HG02571 (cell line): ENCODE data around the gene NTF4.
"Not testable (repeated sequence)": the region's sequence is repeated elsewhere in the genome, so short reads cannot be mapped to it uniquely, and the experiment has no call there.

Experiments
- ATAC-seq: cut with Tn5 transposase; IDR thresholded peaks from one replicate; pipeline ENCODE4 v1.9.1; 2021; ENCODE audit warnings: mild to moderate bottlenecking, moderate library complexity; ENCODE audit not compliant: unreplicated experiment

The NTF4 gene

DNA sequence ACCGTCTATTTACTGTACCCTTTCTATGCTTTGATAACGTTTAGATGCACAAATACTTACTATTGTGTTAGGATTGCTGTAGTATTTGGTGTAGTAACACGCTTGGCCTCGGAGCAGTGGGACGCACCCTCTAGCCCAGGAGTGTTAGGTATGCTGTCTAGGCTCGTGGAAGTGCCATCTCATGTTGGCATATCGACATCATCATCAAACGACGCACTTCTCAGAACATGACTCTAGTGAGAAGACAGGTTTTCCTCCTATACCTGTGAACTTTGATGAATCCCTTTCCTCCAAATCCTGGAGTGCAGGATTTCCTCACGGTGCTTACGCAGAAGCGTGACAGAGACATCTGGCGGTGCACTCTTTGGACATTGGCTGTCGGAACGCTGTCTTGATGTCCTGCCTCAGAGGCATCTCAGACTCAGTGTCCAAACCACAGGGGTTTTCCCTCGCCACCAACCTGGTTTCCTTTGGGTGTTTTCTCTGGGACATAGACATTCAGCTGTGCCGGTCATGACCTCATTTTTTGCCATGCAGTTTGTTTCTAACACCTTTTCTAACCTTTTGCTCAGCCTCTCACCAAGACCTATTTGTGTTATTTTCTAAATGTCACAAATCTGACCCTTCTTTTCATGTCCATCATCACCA lies 26.9 kb upstream of the NTF4 start:
- no peak for ATAC-seq

DNA sequence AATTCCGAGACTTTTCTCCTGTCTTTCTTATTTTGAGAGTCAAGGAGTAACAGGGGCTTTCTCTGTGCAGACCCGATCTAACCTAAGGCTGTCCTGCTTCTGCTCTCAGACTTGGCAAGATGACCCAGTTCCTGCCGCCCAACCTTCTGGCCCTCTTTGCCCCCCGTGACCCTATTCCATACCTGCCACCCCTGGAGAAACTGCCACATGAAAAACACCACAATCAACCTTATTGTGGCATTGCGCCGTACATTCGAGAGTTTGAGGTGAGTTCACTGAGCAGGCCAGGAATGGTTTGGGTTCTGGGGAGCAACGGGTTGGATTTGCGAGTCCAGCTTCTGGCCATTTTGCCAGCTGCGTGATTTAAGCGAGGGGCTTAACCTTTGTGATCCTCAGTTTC lies 21.7 kb upstream of the NTF4 start:
- ATAC-seq, result no peak

DNA sequence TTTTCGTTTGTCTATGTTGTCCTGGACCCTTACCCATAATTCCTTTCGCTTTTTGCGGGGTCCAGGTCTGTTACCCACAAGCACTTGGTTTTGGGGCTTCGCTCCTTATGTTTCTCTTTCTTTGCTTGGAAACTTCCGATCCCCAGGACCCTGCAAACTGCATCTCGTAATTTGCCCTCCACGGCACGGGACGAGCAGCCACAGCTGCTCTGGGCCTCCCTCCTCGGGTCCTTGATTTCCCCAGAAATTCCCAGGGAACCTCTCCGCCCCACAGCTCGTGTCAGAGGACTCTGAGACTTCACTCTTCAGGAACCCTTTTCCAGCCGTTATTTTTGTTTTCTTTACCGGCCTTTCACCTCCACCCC lies 21.2 kb upstream of the NTF4 start:
- ATAC-seq, result no peak

DNA sequence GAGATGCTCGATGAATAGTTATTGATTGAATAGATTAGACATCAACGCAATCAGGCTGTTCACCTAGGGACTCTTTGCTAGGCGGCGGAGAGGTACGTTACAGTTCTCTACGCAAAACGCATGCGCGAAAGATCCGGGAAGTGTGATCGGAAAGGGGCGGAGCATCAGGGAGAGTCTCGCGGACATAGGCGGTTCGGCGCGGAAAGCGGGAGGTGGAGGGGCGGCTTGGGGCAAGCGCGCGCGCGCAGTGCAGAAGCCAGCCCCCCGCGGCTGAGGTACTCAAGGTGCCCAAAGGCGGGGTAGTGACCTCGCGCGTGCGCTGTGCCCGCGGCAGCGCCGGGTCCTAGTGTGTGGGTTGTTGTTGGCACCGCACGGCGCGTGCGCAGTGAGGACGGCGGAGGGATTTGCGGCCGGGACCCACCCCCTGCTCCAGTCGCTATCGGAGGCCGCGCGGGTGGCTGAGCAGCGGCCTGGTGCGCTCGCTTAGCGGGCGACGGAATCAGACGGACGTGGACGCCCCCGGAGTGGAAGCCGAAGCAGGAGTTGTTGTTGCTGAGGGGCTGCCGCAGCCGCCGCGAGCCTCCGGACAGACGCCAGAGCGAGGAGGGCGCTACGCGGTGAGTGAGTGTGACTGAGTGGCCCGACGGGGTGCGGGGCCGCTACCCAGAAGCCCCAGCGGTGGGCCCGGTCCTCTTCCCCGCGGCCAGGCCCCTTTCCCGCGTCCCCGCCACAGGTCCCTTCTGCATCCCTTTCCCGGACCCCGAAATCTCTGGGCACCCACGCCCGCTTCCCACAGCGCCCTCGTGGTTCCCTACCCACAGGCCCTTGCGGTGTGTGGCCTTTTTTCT lies 20.6 kb upstream of the NTF4 start, which contains the start of gene SNRNP70:
Gene SNRNP70, plus strand, starts transcription at position 432 of the 848 bp plus-strand sequence. CDS start 964 bp downstream, outside the sequence.
- ATAC-seq, result peak; percentile 86

DNA sequence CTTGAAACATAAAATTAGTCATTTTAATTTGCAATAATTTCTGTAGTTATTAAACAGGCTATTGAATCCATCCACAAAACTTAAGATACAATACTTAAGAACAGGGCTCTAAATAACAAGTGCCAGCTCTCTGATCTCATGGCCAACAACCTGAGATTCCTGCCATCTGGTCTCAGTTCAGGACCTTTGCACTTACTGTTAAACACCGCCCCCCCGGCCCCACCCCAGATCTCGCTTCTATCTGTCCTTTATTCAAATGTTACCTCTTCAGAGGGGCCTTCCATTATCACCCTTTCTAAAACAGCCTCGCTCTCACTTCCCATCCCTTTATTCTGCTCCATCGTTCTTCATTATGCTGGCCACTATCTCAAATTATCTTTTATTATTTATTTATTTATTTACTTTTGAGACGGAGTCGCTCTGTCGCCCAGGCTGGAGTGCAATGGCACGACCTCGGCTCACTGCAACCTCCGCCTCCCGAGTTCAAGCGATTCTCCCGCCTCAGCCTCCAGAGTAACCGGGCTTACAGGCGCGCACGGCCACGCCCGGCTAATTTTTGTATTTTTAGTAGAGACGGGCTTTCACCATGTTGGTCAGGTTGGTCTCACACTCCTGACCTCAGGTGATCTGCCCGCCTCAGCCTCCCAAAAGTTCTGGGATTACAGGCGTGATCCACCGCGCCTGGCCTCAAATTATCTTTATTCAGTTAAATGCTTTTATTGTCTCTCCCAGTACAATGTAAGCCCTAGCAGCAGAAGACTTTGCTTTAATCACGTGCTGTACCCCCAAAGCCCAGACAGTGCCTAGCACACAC lies 19.8 kb upstream of the NTF4 start:
- no peak for ATAC-seq

DNA sequence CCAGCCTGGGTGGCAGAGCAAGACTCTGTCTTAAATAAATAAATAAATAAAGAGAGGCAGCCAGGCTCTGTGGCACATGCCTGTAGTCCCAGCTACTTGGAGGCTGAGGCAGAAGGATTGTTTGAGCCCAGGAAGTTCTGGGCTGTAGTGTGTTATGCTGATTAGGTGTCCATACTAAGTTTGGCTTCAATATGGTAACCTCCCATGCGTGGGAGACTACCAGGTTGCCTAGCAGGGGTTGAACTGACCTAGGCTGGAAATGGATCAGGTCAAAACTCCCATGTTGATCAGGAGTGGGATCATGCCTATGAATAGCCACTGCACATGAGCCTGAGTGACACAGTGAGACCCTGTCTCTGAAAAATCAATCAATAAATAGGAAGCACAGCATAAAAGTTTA lies 16.7 kb upstream of the NTF4 start:
- no peak for ATAC-seq

DNA sequence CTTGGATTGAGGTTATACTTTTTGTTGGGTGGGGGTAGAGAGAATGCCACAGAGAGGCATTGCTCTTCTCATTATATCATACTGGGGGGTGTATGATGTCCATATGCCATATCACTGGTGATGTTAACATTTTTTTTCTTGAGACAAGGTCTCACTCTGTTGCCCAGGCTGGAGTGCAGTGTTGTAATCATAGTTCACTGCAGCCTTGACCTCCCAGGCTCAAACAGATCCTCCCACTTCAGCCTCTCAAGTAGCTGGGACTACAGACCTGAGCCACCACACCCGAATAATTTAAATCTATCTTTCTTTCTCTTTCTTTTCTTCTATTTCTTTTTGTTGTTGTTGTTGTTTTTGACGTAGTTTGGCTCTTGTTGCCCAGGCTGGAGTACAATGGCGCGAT lies 15.8 kb upstream of the NTF4 start:
- ATAC-seq, result no peak

DNA sequence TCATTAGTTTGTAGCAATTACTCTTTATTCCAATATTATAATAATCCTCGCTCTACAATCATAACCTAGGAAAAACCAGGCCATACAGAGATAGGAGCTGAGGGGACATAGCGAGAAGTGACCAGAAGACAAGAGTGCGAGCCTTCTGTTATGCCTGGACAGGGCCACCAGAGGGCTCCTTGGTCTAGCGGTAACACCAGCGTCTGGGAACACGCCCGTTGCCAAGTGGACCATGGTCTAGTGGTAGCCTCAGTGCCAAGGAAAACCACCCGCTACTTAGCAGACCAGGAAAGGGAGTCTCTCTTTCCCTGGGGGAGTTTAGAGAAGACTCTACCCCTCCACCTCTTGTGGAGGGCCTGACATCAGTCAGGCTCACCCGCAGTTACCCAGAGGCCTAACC lies 10.3 kb upstream of the NTF4 start:
- ATAC-seq, result not testable (repeated sequence)

DNA sequence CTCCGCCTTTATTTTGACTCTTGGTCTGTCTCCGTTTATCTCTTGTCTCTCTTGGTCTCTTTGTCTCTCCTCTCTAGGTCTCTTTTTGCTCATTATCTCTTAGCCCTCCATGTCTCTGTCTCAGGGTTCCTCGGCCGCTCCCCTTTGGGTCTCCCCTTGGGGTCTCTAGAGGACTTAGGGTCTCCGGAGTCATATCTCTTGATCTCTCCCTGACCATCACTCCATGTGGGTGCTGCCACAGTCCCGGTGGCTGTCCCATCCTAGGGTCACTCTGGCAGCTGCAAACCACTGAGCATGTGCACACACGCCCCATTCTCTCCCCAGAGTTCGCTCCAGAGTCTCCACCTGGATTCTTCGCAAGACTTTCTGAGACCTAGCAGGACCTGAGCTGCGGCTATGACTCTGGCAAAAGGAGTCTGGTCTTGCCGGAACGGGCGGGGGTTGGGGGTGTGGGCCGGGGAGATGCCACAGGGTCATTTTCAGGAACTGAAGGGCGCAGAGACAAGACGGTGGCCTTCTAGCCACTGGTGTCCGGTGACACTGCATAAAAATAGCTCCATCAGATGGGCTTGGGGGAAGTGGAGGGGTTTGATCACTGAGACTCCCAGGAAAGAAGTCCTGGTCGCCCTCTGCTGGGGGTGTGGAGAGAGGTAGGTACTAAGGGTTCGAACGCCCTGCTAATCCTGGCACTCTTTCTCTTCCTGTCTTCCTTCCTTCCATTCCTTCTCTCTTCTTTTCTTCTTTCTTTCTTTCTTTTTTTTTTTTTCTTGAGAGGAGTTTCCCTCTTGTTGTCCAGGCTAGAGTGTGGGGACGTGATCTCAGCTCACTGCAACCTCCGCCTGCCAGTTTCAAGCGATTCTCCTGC lies 9.1 kb upstream of the NTF4 start:
- no peak for ATAC-seq

DNA sequence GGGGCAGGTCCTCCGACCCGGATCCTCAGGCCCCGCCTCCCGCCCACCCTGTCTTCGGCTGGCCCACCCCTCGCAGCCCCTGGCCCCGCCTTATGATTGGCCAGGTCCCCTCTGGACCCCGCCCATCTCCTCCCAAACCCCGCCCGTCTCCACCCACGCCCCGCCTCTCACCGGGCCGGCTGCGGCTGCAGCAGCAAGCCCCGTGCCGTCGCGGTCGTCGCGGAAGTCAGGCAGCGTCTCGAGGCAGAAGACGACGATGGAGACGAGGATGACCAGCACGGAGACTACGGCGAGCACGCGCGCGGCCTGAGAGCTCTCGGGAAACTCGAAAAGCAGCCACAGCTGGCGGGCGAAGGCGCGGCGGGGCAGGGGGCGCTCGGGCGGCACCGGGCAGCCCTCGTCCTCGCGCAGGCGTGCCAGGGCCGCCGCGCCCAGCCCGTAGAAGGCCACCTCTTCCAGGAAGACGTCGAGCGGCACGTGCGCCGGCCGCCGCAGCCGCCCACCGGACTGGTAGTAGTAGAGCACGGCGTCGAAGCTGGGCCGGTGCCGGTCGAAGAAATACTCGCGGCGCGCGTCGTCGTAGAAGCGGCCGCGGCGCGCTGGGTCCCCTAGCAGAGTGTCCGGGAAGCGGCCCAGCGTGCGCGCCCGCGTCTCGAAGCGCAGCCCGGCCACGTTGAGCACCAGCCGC lies 7.4 kb upstream of the NTF4 start:
- ATAC-seq, result no peak

DNA sequence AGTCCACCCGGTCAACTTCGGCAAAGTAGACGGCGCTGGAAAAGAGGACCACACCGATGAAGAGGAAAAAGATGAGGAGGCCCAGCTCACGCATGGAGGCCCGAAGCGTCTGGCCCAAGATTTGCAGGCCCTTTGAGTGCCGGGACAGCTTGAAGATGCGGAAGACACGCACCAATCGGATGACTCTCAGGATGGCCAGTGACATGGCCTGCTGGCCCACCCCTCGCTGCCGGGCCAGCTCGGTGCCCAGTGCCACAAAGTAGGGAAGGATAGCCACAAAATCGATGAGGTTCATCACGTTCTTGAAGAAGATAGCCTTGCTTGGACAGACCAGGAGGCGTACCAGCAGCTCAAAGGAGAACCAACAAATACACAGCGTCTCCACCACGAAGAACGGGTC lies 5.8 kb upstream of the NTF4 start:
- no peak for ATAC-seq

DNA sequence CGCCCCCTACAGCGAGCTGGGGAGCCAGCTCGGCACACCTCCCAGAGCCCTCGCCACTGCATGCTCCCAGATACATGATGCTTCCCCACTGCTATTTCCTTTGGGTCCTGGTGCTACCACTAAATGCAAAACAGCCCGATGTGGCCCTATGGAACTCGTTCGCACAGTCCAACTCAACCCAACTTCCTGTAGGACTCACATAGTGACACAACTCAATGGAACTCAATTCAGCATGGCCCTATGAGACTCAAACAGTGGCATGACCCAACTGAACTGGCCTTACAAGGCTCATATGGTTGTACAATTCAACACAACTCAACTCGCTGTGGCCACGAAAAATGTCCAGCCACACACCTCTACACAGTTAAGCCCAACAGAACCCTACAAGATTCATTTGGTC lies 4.4 kb upstream of the NTF4 start:
- no peak for ATAC-seq

DNA sequence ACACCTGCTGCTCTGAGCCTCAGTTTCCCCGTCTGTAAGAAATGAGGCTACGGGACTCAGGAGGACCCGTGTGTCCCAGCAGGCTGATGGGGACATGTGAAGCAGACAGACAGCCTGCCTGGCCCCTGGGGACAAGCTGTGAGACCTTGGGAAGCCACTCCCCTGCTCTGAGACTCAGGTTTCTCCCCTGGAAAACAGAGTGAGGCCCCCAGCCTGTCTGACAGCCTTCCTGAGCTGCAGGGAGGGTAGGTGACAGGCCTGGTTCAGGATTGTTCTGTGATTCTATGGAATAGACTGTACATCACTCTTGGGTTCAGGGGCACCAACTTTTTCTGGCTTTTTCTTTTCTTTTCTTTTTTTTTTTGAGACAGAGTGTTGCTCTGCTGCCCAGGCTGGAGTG lies 2.9 kb upstream of the NTF4 start:
- ATAC-seq, result no peak

DNA sequence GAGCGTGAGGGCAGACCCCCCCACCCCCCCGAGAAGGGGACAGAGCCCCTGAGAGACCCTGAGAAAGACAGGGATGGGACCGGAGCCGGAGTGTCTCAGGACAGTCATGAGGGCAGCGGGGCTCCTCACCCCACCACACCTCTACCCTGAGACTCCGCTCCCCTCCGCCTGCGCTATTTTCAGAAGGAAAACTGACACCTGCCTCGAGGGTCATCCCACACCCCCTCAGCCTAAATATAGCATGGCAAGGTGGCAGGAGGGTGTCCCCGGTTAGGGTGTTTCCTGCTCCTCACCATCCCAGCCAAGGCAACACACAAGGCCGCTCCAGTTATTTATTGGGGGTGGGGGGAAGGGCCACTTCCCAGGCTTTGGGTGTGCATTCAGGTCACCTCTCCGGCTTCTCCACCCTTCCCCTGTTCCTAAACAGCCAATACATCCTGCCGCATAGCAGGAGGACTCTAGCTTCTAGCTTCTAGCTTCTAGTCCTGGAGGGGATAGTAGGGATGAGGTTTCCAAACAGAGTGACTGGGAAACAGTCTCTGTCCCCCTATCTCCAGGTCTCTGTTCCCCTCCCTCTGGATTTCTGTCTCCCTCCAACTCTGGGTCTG lies 1.4 kb upstream of the NTF4 start:
- ATAC-seq, result no peak

DNA sequence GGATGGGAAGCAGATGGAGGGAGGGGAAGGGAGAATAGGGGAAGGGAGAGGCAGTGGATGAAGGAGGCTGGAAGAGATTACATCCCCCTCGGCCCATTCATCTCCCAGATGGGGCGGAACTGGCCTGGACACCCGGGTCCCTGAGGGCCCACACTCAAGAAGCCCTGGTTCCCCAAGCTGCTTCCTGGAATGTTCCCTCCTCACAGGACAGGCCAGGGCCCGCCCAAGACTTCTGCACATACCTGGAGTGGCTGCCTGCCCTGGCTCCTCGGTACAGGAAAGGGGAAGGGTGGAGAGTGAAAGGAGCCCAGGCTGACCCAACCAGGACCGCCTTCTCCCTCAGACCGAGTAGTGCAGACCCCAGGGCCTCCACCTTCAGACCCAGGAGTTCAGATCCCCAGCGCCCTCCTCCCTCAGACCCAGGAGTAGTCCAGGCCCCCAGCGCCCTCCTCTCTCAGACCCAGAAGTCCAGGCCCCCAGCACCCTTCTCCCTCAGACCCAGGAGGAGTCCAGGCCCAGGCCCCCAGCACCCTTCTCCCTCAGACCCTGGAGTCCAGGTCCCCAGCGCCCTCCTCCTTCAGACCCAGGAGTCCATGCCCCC lies 489 bp downstream of the NTF4 start:
- ATAC-seq, result no peak

DNA sequence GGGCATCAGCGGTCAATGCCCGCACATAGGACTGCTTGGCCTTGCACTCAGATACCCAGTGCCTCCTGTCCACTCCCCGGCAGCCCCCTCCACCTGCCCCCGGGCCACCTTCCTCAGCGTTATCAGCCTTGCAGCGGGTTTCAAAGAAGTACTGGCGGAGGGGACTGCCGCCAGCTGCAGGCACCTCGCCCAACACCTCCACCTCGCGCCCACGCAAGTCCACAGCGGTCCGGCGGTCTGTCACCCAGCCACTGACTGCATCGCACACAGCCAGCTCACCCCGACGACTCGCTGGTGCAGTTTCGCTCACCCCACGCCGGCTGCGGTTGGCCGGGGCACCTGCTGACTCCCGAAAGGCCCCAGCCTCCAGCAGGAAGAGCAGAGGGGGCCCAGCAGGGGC lies 3.2 kb downstream of the NTF4 start:
- no peak for ATAC-seq

DNA sequence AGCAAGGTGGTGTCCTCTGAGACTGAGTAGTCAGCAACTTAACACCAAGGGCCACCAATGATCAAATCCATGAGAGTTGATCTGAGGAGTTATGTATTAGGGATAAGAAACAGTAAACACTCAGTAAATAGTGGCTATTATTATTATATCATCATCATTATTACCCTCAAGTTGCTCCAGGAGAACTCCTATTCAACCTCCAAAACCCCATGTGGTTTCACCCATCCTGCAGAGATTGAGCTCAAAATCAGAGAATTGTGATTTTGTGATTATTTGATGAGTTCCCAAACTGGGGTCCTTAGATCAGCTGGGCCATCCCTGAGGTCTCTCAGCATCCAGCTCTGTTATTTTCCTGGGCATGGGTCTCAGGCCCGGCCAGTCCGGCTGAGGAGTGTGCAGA lies 3.6 kb downstream of the NTF4 start:
- ATAC-seq, result no peak

DNA sequence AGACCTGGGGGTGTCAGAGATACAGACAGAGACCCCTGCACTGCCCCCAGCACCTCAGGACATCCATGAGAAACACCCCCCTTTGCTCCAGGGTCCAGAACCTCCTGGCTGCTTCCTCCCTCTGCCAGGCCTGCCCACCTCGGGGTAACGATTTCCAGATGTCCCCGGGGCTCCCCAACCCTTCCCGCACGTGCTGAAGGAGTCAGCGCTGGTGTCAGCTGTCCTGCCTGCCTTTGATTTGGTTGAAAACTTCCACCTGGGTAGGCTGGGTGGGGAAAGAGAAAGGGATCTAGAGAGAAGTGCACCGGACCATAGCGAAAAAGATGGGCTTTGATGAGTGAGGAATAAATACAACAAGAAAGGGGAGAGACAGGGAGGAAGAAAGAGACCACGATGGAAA lies 5.6 kb downstream of the NTF4 start:
- ATAC-seq, result no peak

DNA sequence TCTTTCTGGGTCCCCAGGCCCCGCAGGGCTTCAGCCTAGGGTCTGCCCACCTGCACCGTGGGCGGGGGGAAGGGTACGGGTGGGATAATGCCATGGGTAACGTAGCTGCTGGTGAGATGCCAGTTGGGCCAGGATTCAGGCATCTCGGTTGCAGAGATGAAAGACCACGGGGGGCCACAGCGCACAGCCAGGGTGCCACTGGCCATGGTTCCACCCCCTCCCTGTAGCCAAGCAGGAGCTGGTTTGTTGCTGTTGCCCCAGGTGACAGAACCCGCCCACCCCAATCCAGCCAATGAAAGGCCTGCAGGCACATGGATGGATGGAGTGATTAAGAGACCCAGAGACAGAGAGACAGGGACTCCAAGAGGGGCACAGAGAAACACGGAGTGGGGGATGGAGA lies 6.1 kb downstream of the NTF4 start:
- no peak for ATAC-seq
